Measurements from ENCODE around the gene CGB1.

CGB1 gene

DNA sequence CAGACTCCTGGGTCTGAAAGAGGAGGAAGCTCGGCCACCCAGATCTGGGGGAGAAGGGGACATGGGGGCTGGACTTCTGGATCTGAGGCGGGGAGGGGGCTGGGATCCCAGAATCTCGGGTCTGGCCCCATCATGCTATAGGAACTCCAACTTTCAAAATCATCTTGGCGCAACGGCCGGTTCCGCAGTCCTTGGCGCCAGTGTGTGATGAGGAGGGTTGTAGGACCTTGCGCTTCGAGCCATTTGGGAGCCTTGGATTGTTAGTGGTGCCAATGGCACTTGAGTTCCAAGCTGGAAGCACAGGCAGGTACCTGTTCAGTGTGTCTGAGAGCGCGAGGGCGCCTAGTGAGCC is 42.7 kb downstream of the CGB1 start:
- DNase-seq (ENCODE audit: low read depth in 2 of 2): no peak

- peak; percentile 97 to 98 for DNase-seq (ENCODE audit: low read depth in 2 of 2)
Observed at GRCh38 chr19:48993175-48994034, 43.3 kb downstream of the CGB1 start, which contains the start of the genes GYS1 and RUVBL2. Gene GYS1 (minus strand): TSS chr19:48993309. CDS start chr19:48993112, 197 bp downstream. Gene RUVBL2 (plus strand): TSS chr19:48993887. CDS start chr19:48993912, 25 bp downstream.

DNA sequence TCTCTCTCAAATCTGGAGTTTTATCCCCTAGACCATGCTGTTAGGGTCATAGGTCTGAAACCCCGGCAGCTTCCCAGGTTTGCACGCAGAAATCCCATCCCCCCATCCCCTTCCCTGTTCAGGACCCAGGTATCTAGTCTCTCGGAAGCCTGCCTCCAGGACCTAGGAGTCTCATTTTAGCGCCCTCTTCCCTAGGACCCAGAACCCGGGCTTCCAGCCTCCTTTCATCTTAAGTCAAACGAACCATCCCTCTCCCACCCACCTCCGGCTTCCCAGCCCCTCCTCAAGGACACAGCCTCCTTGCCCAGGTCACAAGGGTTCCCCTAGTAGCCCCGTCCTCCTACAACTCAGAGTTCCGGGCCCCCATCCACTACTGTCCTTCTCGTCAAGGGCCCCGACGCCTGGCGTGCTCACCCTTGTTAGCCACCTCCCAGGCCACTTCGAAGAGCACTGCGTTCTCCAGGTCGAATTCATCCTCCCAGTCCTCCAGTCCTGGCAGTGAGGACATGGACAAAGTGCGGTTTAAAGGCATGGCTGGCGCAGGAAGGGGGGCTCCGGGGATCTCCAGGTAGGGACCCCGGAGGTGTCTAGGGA is 44.0 kb downstream of the CGB1 start:
- no peak for DNase-seq (ENCODE audit: low read depth in 2 of 2)

GRCh38 chr19:48991873-48992580 is 44.7 kb downstream of the CGB1 start:
- DNase-seq (ENCODE audit: low read depth in 2 of 2): no peak

DNA sequence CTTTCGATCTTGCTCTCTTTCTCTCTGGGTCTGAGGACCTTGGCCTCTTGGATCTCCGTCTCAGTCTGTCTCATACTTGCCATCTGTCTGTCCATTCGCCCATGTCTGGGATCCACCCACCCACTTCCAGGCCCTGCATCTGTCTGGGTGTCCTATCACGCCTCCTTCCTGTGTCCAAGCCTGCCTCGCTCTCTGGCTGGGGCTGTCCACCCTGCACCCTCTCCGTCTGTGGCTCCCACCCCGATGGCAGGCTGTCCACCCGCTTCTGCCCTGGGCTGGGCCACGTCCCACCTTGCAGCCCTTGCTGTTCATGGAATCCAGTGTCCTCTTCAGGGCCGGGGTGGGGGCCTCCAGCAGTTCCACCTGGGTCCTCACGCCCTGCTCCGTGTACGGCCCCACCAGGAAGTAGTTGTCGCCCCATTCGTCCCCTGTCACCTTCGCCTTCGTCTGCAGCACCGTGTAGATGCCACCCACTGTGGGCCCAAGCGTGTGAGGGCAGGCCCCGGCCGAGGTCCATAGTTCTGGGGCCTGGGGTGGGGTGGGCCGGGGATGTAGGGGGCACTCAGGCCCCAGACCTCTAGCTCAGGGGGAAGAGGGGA is 45.6 kb downstream of the CGB1 start:
- DNase-seq (ENCODE audit: low read depth in 2 of 2): no peak

GRCh38 chr19:48990400-48990799 is 46.3 kb downstream of the CGB1 start:
- DNase-seq (ENCODE audit: low read depth in 2 of 2): no peak

GRCh38 chr19:48989701-48990291 is 46.9 kb downstream of the CGB1 start:
- no peak for DNase-seq (ENCODE audit: low read depth in 2 of 2)

DNA sequence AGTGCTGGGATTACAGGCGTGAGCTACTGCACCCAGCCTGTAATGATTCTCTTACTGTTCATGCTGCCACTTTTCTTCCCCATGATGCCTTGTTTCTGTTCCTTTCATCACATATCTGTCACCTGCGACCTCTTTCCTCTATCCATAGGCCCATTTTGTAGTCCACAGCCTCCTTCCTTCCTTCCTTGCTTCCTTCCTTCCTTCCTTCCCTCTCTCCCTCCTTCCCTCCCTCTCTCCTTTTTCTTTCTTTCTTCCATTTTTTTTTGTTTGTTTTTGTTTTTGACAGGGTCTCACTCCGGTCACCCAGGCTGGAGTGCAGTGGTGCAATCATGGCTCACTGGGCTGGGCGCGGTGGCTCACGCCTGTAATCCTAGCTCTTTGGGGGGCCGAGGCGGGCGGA is 47.8 kb downstream of the CGB1 start:
- no peak for DNase-seq (ENCODE audit: low read depth in 2 of 2)

- no peak for DNase-seq (ENCODE audit: low read depth in 2 of 2)
Observed at GRCh38 chr19:48988286-48988685, 48.4 kb downstream of the CGB1 start.

DNA sequence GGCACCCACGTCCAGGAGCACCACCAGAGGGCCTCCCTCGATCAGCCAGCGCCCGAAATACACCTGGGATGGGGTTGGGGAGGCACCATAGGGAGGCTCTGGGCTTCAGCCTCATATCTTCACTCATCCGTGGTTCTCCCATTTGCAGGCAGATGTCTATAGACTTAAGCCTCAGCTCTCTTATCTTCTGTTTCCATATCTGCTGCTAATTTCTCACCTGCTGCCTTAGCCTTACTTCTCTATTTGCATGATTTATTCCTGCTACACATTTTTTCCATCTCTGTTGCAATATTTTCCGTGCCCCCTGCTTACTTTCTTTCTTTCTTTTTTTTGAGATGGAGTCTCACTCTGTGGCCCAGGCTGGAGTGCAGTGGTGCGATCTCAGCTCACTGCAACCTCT is 49.4 kb downstream of the CGB1 start:
- DNase-seq (ENCODE audit: low read depth in 2 of 2): no peak

DNA sequence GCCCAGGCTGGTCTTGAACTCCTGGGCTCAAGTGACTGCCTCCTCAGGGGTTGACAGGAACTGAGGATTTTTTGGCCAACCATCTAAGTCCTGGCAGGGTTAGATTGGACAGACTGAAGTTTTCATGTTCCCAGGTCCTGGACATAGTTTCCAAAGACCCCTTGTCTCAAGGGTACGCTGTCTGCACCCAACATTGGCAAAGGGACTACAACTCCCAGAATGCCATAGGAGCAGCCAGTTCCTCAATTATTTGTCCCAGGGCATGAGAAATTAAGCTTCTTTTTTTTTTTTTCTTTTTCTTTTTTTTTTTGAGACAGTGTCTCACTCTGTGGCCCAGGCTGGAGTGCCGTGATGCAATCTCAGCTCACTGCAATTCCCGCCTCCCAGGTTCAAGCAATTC is 50.5 kb downstream of the CGB1 start:
- no peak for DNase-seq (ENCODE audit: low read depth in 2 of 2)

DNA sequence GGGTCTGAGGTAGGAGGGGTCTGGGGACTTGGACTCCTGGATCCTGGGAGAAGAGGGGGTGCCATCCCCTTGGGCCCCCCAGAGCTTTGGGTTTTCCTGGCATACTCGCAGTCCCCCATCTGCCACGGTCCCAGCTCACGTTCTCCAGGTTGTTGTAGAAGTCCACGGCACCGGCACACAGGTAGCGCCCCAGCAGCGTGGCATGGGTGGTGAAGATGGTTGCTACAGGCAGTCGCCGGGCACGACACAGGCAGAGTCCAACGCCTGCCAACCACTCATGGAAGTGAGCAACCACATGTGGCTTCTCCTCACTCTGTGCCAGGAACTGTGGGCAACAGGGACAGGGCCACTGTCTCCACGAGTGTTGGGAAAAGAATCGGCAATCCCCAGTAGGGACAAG is 51.0 kb downstream of the CGB1 start:
- DNase-seq (ENCODE audit: low read depth in 2 of 2): no peak

All from stimulated activated CD4-positive, alpha-beta T cell treated with anti-CD3 and anti-CD28 coated beads, Interleukin-1b, Interleukin-23, amount 100 ng/mL, for 1 hour (primary cell).